ENCODE results near the gene MAT1A.
"Not testable (repeated sequence)": the region's sequence is repeated elsewhere in the genome, so short reads cannot be mapped to it uniquely, and the experiment has no call there.

MAT1A gene

DNA sequence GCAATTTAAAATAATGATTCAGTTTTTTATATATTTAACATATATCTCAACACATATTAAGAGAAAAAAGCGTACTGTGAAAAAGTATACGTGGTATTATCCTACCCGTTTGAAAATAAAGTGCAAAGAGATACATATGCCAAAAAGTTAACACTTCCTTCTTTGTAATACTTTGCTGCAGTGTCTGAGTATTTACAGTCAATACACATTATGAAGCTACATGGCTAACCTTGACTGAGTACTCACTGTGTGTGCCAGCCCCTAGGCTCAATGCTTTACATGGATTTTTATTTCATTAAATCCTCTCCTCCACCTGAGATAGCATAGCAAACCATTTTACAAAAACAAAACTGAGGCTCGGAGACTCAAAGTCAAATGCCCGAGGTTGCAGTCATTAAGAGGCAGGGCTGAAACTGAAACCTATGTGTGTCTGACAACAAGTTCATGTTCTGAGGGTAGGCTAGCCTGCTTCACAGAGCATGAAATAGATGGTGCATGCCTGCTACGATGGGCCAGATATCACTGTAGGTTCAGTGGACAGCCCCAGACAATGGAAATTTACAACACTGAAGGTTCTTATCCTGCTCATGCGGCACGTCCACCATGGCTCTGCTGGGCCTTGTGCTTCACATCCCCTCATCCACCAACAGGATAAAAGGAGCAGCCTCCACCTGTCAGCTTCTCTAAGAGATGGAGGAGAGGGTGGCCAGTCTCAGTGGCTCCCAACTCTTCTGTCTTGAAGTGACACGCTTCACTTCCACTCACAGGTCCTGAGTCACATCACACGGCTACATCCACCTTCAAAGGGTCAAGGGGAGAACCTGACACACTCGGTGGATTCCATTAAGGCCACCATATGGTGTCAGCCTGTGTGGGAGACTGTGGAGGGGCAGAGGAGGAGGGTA, 54.9 kb downstream of the MAT1A start:
- H3K9me3 ChIP-seq (ENCODE audit: control insufficient read depth in 5 of 5, low read length in 5 of 5); H3K36me3 ChIP-seq (ENCODE audit: control insufficient read depth in 5 of 5, insufficient read depth in 5 of 5, low read length in 5 of 5); H3K4me3 ChIP-seq (ENCODE audit: low read depth in 1 of 5, low read length in 5 of 5); H3K27ac ChIP-seq (ENCODE audit: low read depth, low read length); H3K4me1 ChIP-seq (ENCODE audit: control insufficient read depth in 5 of 5, insufficient read depth in 5 of 5, low read length in 5 of 5); H3K9ac ChIP-seq (ENCODE audit: low read length in 5 of 5); H3K27me3 ChIP-seq (ENCODE audit: control insufficient read depth in 5 of 5, insufficient read depth in 4 of 5, low read length in 5 of 5): not testable (repeated sequence)

DNA sequence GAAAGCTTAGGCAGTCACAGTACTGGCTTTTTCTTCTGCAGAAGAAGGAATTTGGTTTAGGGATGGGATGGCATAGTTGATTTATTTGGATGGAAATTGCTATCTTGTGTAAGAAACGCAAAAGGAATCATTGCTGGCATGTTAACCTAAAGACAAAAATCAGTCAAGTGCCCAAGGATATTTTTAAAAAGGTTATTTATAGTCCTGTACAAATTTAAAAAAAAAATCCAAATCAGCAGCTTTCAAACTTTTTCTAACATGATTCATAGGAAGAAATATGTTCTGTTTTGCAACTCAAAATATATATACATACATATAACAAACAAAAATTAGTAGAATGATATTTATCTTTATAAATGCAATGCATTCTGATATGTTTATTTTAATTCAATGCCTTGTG, 55.6 kb downstream of the MAT1A start:
- H3K9ac ChIP-seq (ENCODE audit: low read length in 5 of 5); H3K9me3 ChIP-seq (ENCODE audit: control insufficient read depth in 5 of 5, low read length in 5 of 5); H3K36me3 ChIP-seq (ENCODE audit: control insufficient read depth in 5 of 5, insufficient read depth in 5 of 5, low read length in 5 of 5): not testable (repeated sequence)

DNA sequence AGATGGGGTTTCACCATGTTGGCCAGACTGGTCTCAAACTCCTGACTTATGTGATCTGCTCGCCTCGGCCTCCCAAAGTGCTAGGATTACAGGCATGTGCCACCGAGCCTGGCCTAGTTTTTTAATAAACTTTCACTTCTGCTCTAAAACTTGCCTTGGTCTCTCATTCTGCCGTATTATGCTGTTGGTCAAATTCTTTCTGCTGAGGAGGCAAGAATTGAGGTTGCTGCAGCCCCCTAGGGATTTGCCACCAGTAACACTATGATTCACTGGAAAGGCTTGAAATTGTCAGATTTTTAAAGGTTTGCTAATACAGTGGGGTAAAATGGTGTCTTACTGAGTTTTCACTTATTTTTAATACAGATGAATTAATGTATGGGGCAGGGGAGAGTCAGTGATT, 62.7 kb downstream of the MAT1A start:
- H3K4me3 ChIP-seq (ENCODE audit: low read depth in 1 of 5, low read length in 5 of 5); H3K36me3 ChIP-seq (ENCODE audit: control insufficient read depth in 5 of 5, insufficient read depth in 5 of 5, low read length in 5 of 5); H3K9ac ChIP-seq (ENCODE audit: low read length in 5 of 5); H3K27me3 ChIP-seq (ENCODE audit: control insufficient read depth in 5 of 5, insufficient read depth in 4 of 5, low read length in 5 of 5); H3K9me3 ChIP-seq (ENCODE audit: control insufficient read depth in 5 of 5, low read length in 5 of 5); H3K27ac ChIP-seq (ENCODE audit: low read depth, low read length); H3K4me1 ChIP-seq (ENCODE audit: control insufficient read depth in 5 of 5, insufficient read depth in 5 of 5, low read length in 5 of 5): not testable (repeated sequence)

More for the DNA sequence above, 55.6 kb downstream of the MAT1A start:
- not testable (repeated sequence) for H3K4me3 ChIP-seq (ENCODE audit: low read depth in 1 of 5, low read length in 5 of 5); H3K27ac ChIP-seq (ENCODE audit: low read depth, low read length); H3K4me1 ChIP-seq (ENCODE audit: control insufficient read depth in 5 of 5, insufficient read depth in 5 of 5, low read length in 5 of 5); H3K27me3 ChIP-seq (ENCODE audit: control insufficient read depth in 5 of 5, insufficient read depth in 4 of 5, low read length in 5 of 5)

DNA sequence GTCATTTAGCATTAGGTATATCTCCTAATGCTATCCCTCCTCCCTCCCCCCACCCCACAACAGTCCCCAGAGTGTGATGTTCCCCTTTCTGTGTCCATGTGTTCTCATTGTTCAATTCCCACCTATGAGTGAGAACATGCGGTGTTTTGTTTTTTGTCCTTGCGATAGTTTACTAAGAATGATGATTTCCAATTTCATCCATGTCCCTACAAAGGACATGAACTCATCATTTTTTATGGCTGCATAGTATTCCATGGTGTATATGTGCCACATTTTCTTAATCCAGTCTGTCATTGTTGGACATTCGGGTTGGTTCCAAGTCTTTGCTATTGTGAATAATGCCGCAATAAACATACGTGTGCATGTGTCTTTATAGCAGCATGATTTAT, 66.4 kb downstream of the MAT1A start:
- not testable (repeated sequence) for H3K9ac ChIP-seq (ENCODE audit: low read length in 5 of 5); H3K27ac ChIP-seq (ENCODE audit: low read depth, low read length); H3K36me3 ChIP-seq (ENCODE audit: control insufficient read depth in 5 of 5, insufficient read depth in 5 of 5, low read length in 5 of 5); H3K9me3 ChIP-seq (ENCODE audit: control insufficient read depth in 5 of 5, low read length in 5 of 5); H3K4me1 ChIP-seq (ENCODE audit: control insufficient read depth in 5 of 5, insufficient read depth in 5 of 5, low read length in 5 of 5); H3K4me3 ChIP-seq (ENCODE audit: low read depth in 1 of 5, low read length in 5 of 5); H3K27me3 ChIP-seq (ENCODE audit: control insufficient read depth in 5 of 5, insufficient read depth in 4 of 5, low read length in 5 of 5)
